ENCODE measurements around the gene NLRP3.
"Not testable (repeated sequence)": the region's sequence is repeated elsewhere in the genome, so short reads cannot be mapped to it uniquely, and the experiment has no call there.

GRCh38 chr1:247395075-247395474 lies 20.9 kb upstream of the NLRP3 start:
- TF ChIP-seq RXRA (IDR thresholded peaks at IDR 0.05; ENCODE audit: borderline replicate concordance, low read depth); CTCF (IDR thresholded peaks at IDR 0.05): not testable (repeated sequence)

Measured in SK-N-SH (cell line).